Left ventricle myocardium inferior (tissue), 1 donor: Measurements from ENCODE around the gene WDFY1. TPM values are rescaled to one million over a fixed set of nuclear protein-coding genes. Genes with fewer than 3 reads are reported as not detected.

Experiments
- DNase-seq: peaks from one replicate; pipeline ENCODE4 v3.0.0-alpha.2; 2020
- H3K27ac ChIP-seq: fragments of 200-600 bp; replicated peaks from 2 replicates; pipeline ENCODE4 v1.8.0; 2021
- H3K27me3 ChIP-seq: fragments of 200-600 bp; 2 replicates; pipeline ENCODE4 v1.8.0; 2021; ENCODE audit warnings: low read depth
- H3K36me3 ChIP-seq: fragments of 200-600 bp; 2 replicates; pipeline ENCODE4 v1.8.0; 2021
- H3K4me1 ChIP-seq: fragments of 200-600 bp; 2 replicates; pipeline ENCODE4 v1.8.0; 2021
- H3K4me3 ChIP-seq: fragments of 200-600 bp; 2 replicates; pipeline ENCODE4 v1.8.0; 2021; ENCODE audit warnings: mild to moderate bottlenecking, moderate library complexity
- H3K9me3 ChIP-seq: fragments of 200-600 bp; replicated peaks from 2 replicates; pipeline ENCODE4 v1.8.0; 2021
- CTCF ChIP-seq: fragments of 200-600 bp; IDR thresholded peaks from 2 replicates; pipeline ENCODE4 v1.8.0; 2021; ENCODE audit warnings: antibody characterized with exemption, mild to moderate bottlenecking, borderline replicate concordance
- intact Hi-C: fragments of 100-400 bp; cut with micrococcal nuclease; formaldehyde crosslinking; loops from one replicate; pipeline ENCODE4 v1.11.0; 2022
- total RNA-seq: library from RNA; stranded (reverse); fragmentation: NEBNext Ultra II Directional; extraction: Animal tissue kit (Norgen Biotek cat#: 25700); gene quantifications from one replicate; pipeline ENCODE4 v1.2.1, GENCODE V29; 2021
- donor health status: DM: no; HTN: yes; CAD: no; lungs with severe emphysema.

Gene WDFY1
- total RNA-seq, 1 donor from 2014 or later: 12.6 TPM

- no peak for DNase-seq
- intact Hi-C loops: no loop called here
- Histone ChIP-seq H3K36me3 (peaks cover 31% of the 10 kb centered on the region), H3K4me3 (no peak overlapping the region), H3K9me3 (no peaks in the 10 kb centered on the region), H3K27ac (no peak overlapping the region), H3K4me1 (peaks cover 8% of the 10 kb centered on the region), H3K27me3 (no peaks in the 10 kb centered on the region)
- TF ChIP-seq CTCF: peak; percentile 96
These were observed 25.4 kb upstream of the WDFY1 start for GRCh38 chr2:223970343-223971128.

- intact Hi-C loops: no loop called here
- Histone ChIP-seq H3K27me3 (no peaks in the 10 kb centered on the region), H3K4me3 (no peak overlapping the region), H3K27ac (no peak overlapping the region), H3K4me1 (peaks cover 8% of the 10 kb centered on the region), H3K36me3 (peaks cover 37% of the 10 kb centered on the region), H3K9me3 (no peaks in the 10 kb centered on the region)
- no peak for DNase-seq
- TF ChIP-seq CTCF: no peak
These were observed 24.7 kb upstream of the WDFY1 start for GRCh38 chr2:223969856-223970255.

- peaks cover 43% of the 10 kb centered on the region for H3K36me3 ChIP-seq
- no peak overlapping the region for H3K27ac ChIP-seq
- no peaks in the 10 kb centered on the region for H3K9me3 ChIP-seq
- intact Hi-C loops: no loop called here
- H3K4me3 ChIP-seq: no peak overlapping the region
- peaks cover 8% of the 10 kb centered on the region for H3K4me1 ChIP-seq
- no peak for TF ChIP-seq CTCF
- H3K27me3 ChIP-seq: no peaks in the 10 kb centered on the region
- no peak for DNase-seq
These were observed 24.2 kb upstream of the WDFY1 start for GRCh38 chr2:223969315-223969714.

DNA sequence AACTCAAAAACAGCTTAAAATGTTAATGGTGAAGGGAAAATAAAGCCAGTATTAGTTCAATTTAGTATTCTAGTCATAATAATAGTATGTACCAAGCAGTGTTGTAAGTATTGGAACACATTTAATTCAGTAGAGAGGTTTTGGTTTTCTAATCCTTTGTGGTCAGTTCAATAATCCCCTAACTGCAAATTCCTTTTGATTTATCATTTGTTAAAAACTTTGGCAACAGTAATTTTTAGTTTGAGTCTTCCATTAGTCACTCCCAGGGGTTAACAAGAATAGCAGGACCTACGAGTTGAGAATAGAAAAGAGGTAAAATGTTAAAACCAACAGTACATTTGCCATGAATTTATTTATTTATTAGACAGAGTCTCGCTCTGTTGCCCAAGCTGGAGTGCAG lies 22.8 kb upstream of the WDFY1 start:
- no peak overlapping the region for H3K27ac ChIP-seq
- TF ChIP-seq CTCF: no peak
- peaks cover 10% of the 10 kb centered on the region for H3K4me1 ChIP-seq
- H3K36me3 ChIP-seq: peaks cover 49% of the 10 kb centered on the region
- no peaks in the 10 kb centered on the region for H3K9me3 ChIP-seq
- no peak for DNase-seq
- intact Hi-C loops: no loop called here
- H3K4me3 ChIP-seq: no peak overlapping the region
- no peaks in the 10 kb centered on the region for H3K27me3 ChIP-seq

GRCh38 chr2:223959688-223960087 lies 14.6 kb upstream of the WDFY1 start:
- Histone ChIP-seq H3K4me1 (peaks cover 66% of the 10 kb centered on the region), H3K36me3 (peaks cover 17% of the 10 kb centered on the region), H3K27me3 (no peaks in the 10 kb centered on the region), H3K27ac (peak overlapping the region; percentile 9), H3K9me3 (no peaks in the 10 kb centered on the region), H3K4me3 (peak overlapping the region; percentile 94)
- intact Hi-C loops: no loop called here
- no peak for DNase-seq
- no peak for TF ChIP-seq CTCF
